Activated CD8-positive, alpha-beta memory T cell treated with anti-CD3 and anti-CD28 coated beads, Interleukin-2, amount 10 ng/mL, durations not matched to agents 7 days and 5 days (primary cell): ENCODE data around the gene DOLPP1. TPM values are rescaled to one million over a fixed set of nuclear protein-coding genes. Genes with fewer than 3 reads are reported as not detected.

ENCODE experiments used
- ATAC-seq: fragments of 150-1000 bp; cut with Tn5 transposase; one replicate; pipeline ENCODE4 v1.10.0; 2021; ENCODE audit warnings: moderate library complexity
- CTCF ChIA-PET: fragments of 350-600 bp; sonication (Branson Sonifier 250); formaldehyde crosslinking; loops from one replicate; lab custom pipeline; 2021; ENCODE audit warnings: antibody characterized with exemption; lab: Charles Lee
- DNase-seq: peaks from one replicate; pipeline ENCODE4 v3.0.0-alpha.2; 2020
- H3K27ac Mint-ChIP-seq: one replicate; pipeline ENCODE4 v1.8.0; 2021; ENCODE audit warnings: mild to moderate bottlenecking, mixed read lengths
- H3K27me3 Mint-ChIP-seq: one replicate; pipeline ENCODE4 v1.8.0; 2021; ENCODE audit warnings: mixed read lengths
- H3K36me3 Mint-ChIP-seq: one replicate; pipeline ENCODE4 v1.8.0; 2021; ENCODE audit warnings: mild to moderate bottlenecking, mixed read lengths
- H3K4me1 Mint-ChIP-seq: one replicate; pipeline ENCODE4 v1.8.0; 2021; ENCODE audit warnings: mixed read lengths
- H3K4me3 Mint-ChIP-seq: one replicate; pipeline ENCODE4 v1.8.0; 2021; ENCODE audit warnings: mild to moderate bottlenecking, moderate library complexity, mixed read lengths
- H3K9me3 Mint-ChIP-seq: one replicate; pipeline ENCODE4 v1.8.0; 2022; ENCODE audit warnings: low read depth, mixed read lengths
- total RNA-seq, 2 experiments: library from RNA; stranded (reverse); gene quantifications; one replicate each; pipeline ENCODE4 v1.2.3, GENCODE V29; 2021

DOLPP1 gene
- total RNA-seq, 2 experiments from 2014 or later, result 18.5 to 23.7 TPM

GRCh38 chr9:129133082-129133481 is 52.2 kb downstream of the DOLPP1 start:
- no peak for ATAC-seq
- no peaks in the 10 kb centered on the region for H3K9me3 Mint-ChIP-seq
- H3K27ac Mint-ChIP-seq, result no peak overlapping the region
- H3K4me1 Mint-ChIP-seq, result peaks cover 9% of the 10 kb centered on the region
- CTCF ChIA-PET, result interaction anchor here (0.6 to 14.9 kb wide), 7 partner anchors 8 to 489 kb away, joined by 3 to 254 read pairs (median 18); partner anchors contain the start of genes C9orf50 and NTMT1
- H3K27me3 Mint-ChIP-seq, result no peaks in the 10 kb centered on the region
- no peak overlapping the region for H3K4me3 Mint-ChIP-seq
- no peak for DNase-seq
- peaks cover 23% of the 10 kb centered on the region for H3K36me3 Mint-ChIP-seq

- CTCF ChIA-PET, result interaction anchor here (1.0 to 14.9 kb wide), 5 partner anchors 8 to 487 kb away, joined by 3 to 254 read pairs (median 4); partner anchors contain the start of genes C9orf50 and NTMT1
- no peak for DNase-seq
- Mint-ChIP-seq H3K4me1 (peaks cover 22% of the 10 kb centered on the region), H3K9me3 (no peaks in the 10 kb centered on the region), H3K4me3 (no peak overlapping the region), H3K27me3 (no peaks in the 10 kb centered on the region), H3K27ac (no peak overlapping the region), H3K36me3 (peaks cover 18% of the 10 kb centered on the region)
- no peak for ATAC-seq
Measured at GRCh38 chr9:129135476-129135875, 54.6 kb downstream of the DOLPP1 start.

- no peak overlapping the region for H3K27ac Mint-ChIP-seq
- H3K4me1 Mint-ChIP-seq, result peaks cover 28% of the 10 kb centered on the region
- DNase-seq (no peak), ATAC-seq (no peak)
- no peaks in the 10 kb centered on the region for H3K9me3 Mint-ChIP-seq
- no peak overlapping the region for H3K4me3 Mint-ChIP-seq
- CTCF ChIA-PET, result interaction anchor here (1.2 to 14.9 kb wide), 5 partner anchors 9 to 486 kb away, joined by 3 to 254 read pairs (median 4); partner anchors contain the start of genes C9orf50 and NTMT1
- H3K27me3 Mint-ChIP-seq, result no peaks in the 10 kb centered on the region
- H3K36me3 Mint-ChIP-seq, result peaks cover 12% of the 10 kb centered on the region
Measured at GRCh38 chr9:129136446-129137035, 55.6 kb downstream of the DOLPP1 start.

GRCh38 chr9:129137292-129138143 is 56.6 kb downstream of the DOLPP1 start:
- Mint-ChIP-seq H3K27me3 (no peaks in the 10 kb centered on the region), H3K36me3 (peaks cover 12% of the 10 kb centered on the region), H3K9me3 (no peaks in the 10 kb centered on the region), H3K4me1 (peaks cover 32% of the 10 kb centered on the region), H3K4me3 (no peak overlapping the region), H3K27ac (no peak overlapping the region)
- DNase-seq (no peak), ATAC-seq (no peak)
- CTCF ChIA-PET, result interaction anchor here (1.2 to 14.9 kb wide), 9 partner anchors 10 to 485 kb away, joined by 3 to 254 read pairs (median 8); partner anchors contain the start of genes C9orf50, IER5L and NTMT1

GRCh38 chr9:129138144-129138462 is 57.2 kb downstream of the DOLPP1 start:
- no peak overlapping the region for H3K27ac Mint-ChIP-seq
- H3K9me3 Mint-ChIP-seq, result no peaks in the 10 kb centered on the region
- ATAC-seq (no peak), DNase-seq (no peak)
- no peak overlapping the region for H3K4me3 Mint-ChIP-seq
- H3K27me3 Mint-ChIP-seq, result no peaks in the 10 kb centered on the region
- H3K4me1 Mint-ChIP-seq, result peaks cover 38% of the 10 kb centered on the region
- CTCF ChIA-PET, result interaction anchor here (0.8 to 14.9 kb wide), 16 partner anchors 10 to 645 kb away, joined by 3 to 254 read pairs (median 6); partner anchors contain the start of genes C9orf50, IER5L and NTMT1
- peaks cover 14% of the 10 kb centered on the region for H3K36me3 Mint-ChIP-seq

- no peak for ATAC-seq
- Mint-ChIP-seq H3K36me3 (peaks cover 11% of the 10 kb centered on the region), H3K9me3 (no peaks in the 10 kb centered on the region), H3K27me3 (no peaks in the 10 kb centered on the region), H3K27ac (peak overlapping the region; percentile 97), H3K4me1 (peaks cover 40% of the 10 kb centered on the region), H3K4me3 (peak overlapping the region; percentile 75)
- no peak for DNase-seq
- CTCF ChIA-PET, result interaction anchor here (0.6 to 14.9 kb wide), 29 partner anchors 11 to 645 kb away, joined by 3 to 254 read pairs (median 4); partner anchors contain the start of genes C9orf50, IER5L, NTMT1 and PTPA
Measured at GRCh38 chr9:129138476-129139232, 57.7 kb downstream of the DOLPP1 start.

GRCh38 chr9:129139233-129139992 is 58.5 kb downstream of the DOLPP1 start:
- peak overlapping the region; percentile 97 for H3K27ac Mint-ChIP-seq
- CTCF ChIA-PET, result interaction anchor here (0.6 to 14.9 kb wide), 37 partner anchors 12 to 1227 kb away, joined by 3 to 254 read pairs (median 4); partner anchors contain the start of genes C9orf50, IER5L, NTMT1 and PTPA
- ATAC-seq (peak; percentile 49), DNase-seq (peak; percentile 85)
- peaks cover 45% of the 10 kb centered on the region for H3K4me1 Mint-ChIP-seq
- H3K4me3 Mint-ChIP-seq, result peak overlapping the region; percentile 75
- H3K9me3 Mint-ChIP-seq, result no peaks in the 10 kb centered on the region
- peaks cover 15% of the 10 kb centered on the region for H3K36me3 Mint-ChIP-seq
- H3K27me3 Mint-ChIP-seq, result no peaks in the 10 kb centered on the region

- peak overlapping the region; percentile 75 for H3K4me3 Mint-ChIP-seq
- DNase-seq (peak; percentile 93), ATAC-seq (peak; percentile 86)
- H3K27me3 Mint-ChIP-seq, result no peaks in the 10 kb centered on the region
- H3K36me3 Mint-ChIP-seq, result peaks cover 15% of the 10 kb centered on the region
- CTCF ChIA-PET, result interaction anchor here (0.6 to 14.9 kb wide), 23 partner anchors 12 to 1227 kb away, joined by 3 to 254 read pairs (median 5); partner anchors contain the start of genes C9orf50, IER5L, NTMT1 and PTPA
- H3K9me3 Mint-ChIP-seq, result no peaks in the 10 kb centered on the region
- peak overlapping the region; percentile 97 for H3K27ac Mint-ChIP-seq
- H3K4me1 Mint-ChIP-seq, result peaks cover 45% of the 10 kb centered on the region
Measured at GRCh38 chr9:129139993-129140396, 59.1 kb downstream of the DOLPP1 start.

Other genes starting within 250 kb of the DOLPP1 start
- 10 to 100 TPM; 12.7 to 20.6 TPM for gene KYAT1, start 199.2 kb upstream of the DOLPP1 start, total RNA-seq
- gene LRRC8A, start 199.0 kb upstream of the DOLPP1 start, total RNA-seq, result 10 to 100 TPM; 25.6 to 26.7 TPM
- gene PHYHD1, start 160.1 kb upstream of the DOLPP1 start, total RNA-seq, result under 1 TPM; 0.47 to 0.63 TPM
- gene DOLK, start 133.5 kb upstream of the DOLPP1 start, total RNA-seq, result 10 to 100 TPM in 1 of 2 experiments, 1 to 10 TPM in 1; 7.7 to 11.1 TPM
- gene NUP188, start 133.4 kb upstream of the DOLPP1 start, total RNA-seq, result 100 to 1,000 TPM in 1 of 2 experiments, 10 to 100 TPM in 1; 88.0 to 108 TPM
- 10 to 100 TPM; 76.8 to 93.4 TPM for gene SH3GLB2, start 52.8 kb upstream of the DOLPP1 start, total RNA-seq
- 10 to 100 TPM; 39.3 to 51.3 TPM for gene MIGA2, start 44.5 kb upstream of the DOLPP1 start, total RNA-seq
- gene CRAT, start 29.7 kb downstream of the DOLPP1 start, total RNA-seq, result 10 to 100 TPM; 14.1 to 17.6 TPM
- gene PTPA, start 30.3 kb downstream of the DOLPP1 start, total RNA-seq, result 100 to 1,000 TPM; 115 to 129 TPM
- 1 to 10 TPM; 4.9 to 6.1 TPM for gene IER5L, start 97.2 kb downstream of the DOLPP1 start, total RNA-seq